H1 (cell line): ENCODE data around the gene CACNA2D4. TPM values are rescaled to one million over a fixed set of nuclear protein-coding genes. Genes with fewer than 3 reads are reported as not detected.

Experiments used
- CHD2 ChIP-seq: IDR thresholded peaks from 2 replicates; pipeline ENCODE4 v1.6.1; 2012; ENCODE audit warnings: low read length, improper control_type of control experiment
- RBBP5 ChIP-seq: IDR thresholded peaks from 2 replicates; pipeline ENCODE4 v1.7.1; 2012; ENCODE audit warnings: low read depth, mild to moderate bottlenecking, inconsistent platforms, low read length, moderate library complexity, borderline replicate concordance
- polyA plus RNA-seq, 7 experiments: library from polyadenylated mRNA; depleted of rRNA in 3 of 7; stranded (reverse) in 5 of 7; unstranded in 2 of 7; fragments of >200 nt in 5 of 7; fragments of 200-250 nt in 2 of 7; gene quantifications; 1 replicate in 5 of 7; 2 replicates in 1 of 7; 4 replicates in 1 of 7; pipeline versions ENCODE4 v1.2.1 to v1.2.3, GENCODE V29; 2011 to 2013; ENCODE audit warnings: missing spikeins in 2 of 7, mixed read lengths in 2 of 7
- total RNA-seq: library from RNA; stranded (reverse); fragmentation: NEBNext Ultra II Directional; extraction: Animal tissue kit (Norgen Biotek cat#: 25700); gene quantifications from 2 replicates; pipeline ENCODE4 v1.2.1, GENCODE V29; 2021
- TF ChIP-seq, protein P1 (sequence below), 3 experiments: IDR thresholded peaks; 1 replicate in 2 of 3; 2 replicates in 1 of 3; pipeline versions ENCODE4 v1.5.1 to v1.6.1; 2011; ENCODE audit warnings: low read length in 3 of 3, mild to moderate bottlenecking in 3 of 3, inconsistent platforms in 2 of 3, low read depth in 1 of 3, moderate library complexity in 1 of 3; ENCODE audit not compliant: insufficient read depth in 1 of 3; ENCODE audit errors: control extremely low read depth in 1 of 3
- TF ChIP-seq, protein P2 (sequence below): IDR thresholded peaks from 2 replicates; pipeline ENCODE4 v1.6.1; 2012; ENCODE audit warnings: low read length, inconsistent platforms

Gene CACNA2D4
- total and polyA plus RNA-seq, 2 of the 8 experiments (the other 6 are each of a cell fraction or from before 2014, with no cell fraction given) = 0.44 to 0.88 TPM

DNA sequence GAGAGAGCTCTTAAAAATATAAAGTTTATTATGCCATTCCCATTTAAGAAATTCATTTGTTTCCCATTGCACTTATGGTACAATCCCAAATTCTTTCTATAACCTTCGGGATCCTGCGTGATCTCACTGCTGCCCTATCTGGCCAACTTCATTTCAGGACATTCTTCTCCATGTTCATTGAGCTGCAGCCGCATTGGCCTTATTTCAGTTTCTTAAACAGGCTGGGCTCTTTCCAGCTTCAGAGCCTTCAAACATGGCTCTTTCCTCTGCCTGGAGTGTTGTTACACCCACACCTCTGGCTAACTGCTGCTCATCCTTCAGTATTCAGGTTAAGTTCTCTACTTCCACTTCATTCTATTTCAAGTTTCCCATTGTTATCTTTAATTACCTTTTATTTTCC, 156.6 kb downstream of the CACNA2D4 start (continued):
- TF ChIP-seq, protein P1, sequence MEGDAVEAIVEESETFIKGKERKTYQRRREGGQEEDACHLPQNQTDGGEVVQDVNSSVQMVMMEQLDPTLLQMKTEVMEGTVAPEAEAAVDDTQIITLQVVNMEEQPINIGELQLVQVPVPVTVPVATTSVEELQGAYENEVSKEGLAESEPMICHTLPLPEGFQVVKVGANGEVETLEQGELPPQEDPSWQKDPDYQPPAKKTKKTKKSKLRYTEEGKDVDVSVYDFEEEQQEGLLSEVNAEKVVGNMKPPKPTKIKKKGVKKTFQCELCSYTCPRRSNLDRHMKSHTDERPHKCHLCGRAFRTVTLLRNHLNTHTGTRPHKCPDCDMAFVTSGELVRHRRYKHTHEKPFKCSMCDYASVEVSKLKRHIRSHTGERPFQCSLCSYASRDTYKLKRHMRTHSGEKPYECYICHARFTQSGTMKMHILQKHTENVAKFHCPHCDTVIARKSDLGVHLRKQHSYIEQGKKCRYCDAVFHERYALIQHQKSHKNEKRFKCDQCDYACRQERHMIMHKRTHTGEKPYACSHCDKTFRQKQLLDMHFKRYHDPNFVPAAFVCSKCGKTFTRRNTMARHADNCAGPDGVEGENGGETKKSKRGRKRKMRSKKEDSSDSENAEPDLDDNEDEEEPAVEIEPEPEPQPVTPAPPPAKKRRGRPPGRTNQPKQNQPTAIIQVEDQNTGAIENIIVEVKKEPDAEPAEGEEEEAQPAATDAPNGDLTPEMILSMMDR (IDR thresholded peaks at IDR 0.05; ENCODE audit: control extremely low read depth in 1 of 3, insufficient read depth in 1 of 3, low read depth in 1 of 3, low read length in 3 of 3) = no peak
- TF ChIP-seq, protein P2, sequence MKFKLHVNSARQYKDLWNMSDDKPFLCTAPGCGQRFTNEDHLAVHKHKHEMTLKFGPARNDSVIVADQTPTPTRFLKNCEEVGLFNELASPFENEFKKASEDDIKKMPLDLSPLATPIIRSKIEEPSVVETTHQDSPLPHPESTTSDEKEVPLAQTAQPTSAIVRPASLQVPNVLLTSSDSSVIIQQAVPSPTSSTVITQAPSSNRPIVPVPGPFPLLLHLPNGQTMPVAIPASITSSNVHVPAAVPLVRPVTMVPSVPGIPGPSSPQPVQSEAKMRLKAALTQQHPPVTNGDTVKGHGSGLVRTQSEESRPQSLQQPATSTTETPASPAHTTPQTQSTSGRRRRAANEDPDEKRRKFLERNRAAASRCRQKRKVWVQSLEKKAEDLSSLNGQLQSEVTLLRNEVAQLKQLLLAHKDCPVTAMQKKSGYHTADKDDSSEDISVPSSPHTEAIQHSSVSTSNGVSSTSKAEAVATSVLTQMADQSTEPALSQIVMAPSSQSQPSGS = no peak
- TF ChIP-seq CHD2 = no peak
- no peak for TF ChIP-seq RBBP5
